Measurements from ENCODE around the gene SELENOP.

Gene SELENOP

GRCh38 chr5:42798284-42799240 lies 13.1 kb downstream of the SELENOP start:
- no peak for DNase-seq (ENCODE audit: low spot score)

- DNase-seq (ENCODE audit: low spot score): no peak
Measured at GRCh38 chr5:42791151-42791550, 20.5 kb downstream of the SELENOP start.

- DNase-seq (ENCODE audit: low spot score): no peak
Measured at GRCh38 chr5:42787845-42788244, 23.8 kb downstream of the SELENOP start.

- no peak for DNase-seq (ENCODE audit: low spot score)
Measured at GRCh38 chr5:42787073-42787472, 24.6 kb downstream of the SELENOP start.

- DNase-seq (ENCODE audit: low spot score): no peak
Measured at GRCh38 chr5:42785756-42786155, 25.9 kb downstream of the SELENOP start.

- DNase-seq (ENCODE audit: low spot score): no peak
Measured at GRCh38 chr5:42784132-42784531, 27.6 kb downstream of the SELENOP start.

- DNase-seq (ENCODE audit: low spot score): no peak
Measured at GRCh38 chr5:42781584-42781983, 30.1 kb downstream of the SELENOP start.

GRCh38 chr5:42779083-42779482 lies 32.6 kb downstream of the SELENOP start:
- no peak for DNase-seq (ENCODE audit: low spot score)

- DNase-seq (ENCODE audit: low spot score): no peak
Measured at GRCh38 chr5:42772265-42772993, 39.3 kb downstream of the SELENOP start.

GRCh38 chr5:42770003-42770402 lies 41.7 kb downstream of the SELENOP start:
- DNase-seq (ENCODE audit: low spot score): no peak

- DNase-seq (ENCODE audit: low spot score): no peak
Measured at GRCh38 chr5:42768106-42768504, 43.6 kb downstream of the SELENOP start.

- peak; percentile 7 for DNase-seq (ENCODE audit: low spot score)
Measured at GRCh38 chr5:42767491-42768105, 44.1 kb downstream of the SELENOP start.

- no peak for DNase-seq (ENCODE audit: low spot score)
Measured at GRCh38 chr5:42761791-42762190, 49.9 kb downstream of the SELENOP start.

GRCh38 chr5:42760426-42760825 lies 51.3 kb downstream of the SELENOP start:
- no peak for DNase-seq (ENCODE audit: low spot score)

- no peak for DNase-seq (ENCODE audit: low spot score)
Measured at GRCh38 chr5:42759456-42759855, 52.2 kb downstream of the SELENOP start.

- no peak for DNase-seq (ENCODE audit: low spot score)
Measured at GRCh38 chr5:42756606-42757601, 54.8 kb downstream of the SELENOP start, which contains the start of gene CCDC152. TSS of gene CCDC152 (plus strand) at chr5:42756818. CDS start at chr5:42759122, 2,304 bp downstream.

- no peak for DNase-seq (ENCODE audit: low spot score)
Measured at GRCh38 chr5:42753099-42753498, 58.6 kb downstream of the SELENOP start.

- no peak for DNase-seq (ENCODE audit: low spot score)
Measured at GRCh38 chr5:42751044-42751443, 60.6 kb downstream of the SELENOP start.

- DNase-seq (ENCODE audit: low spot score): no peak
Measured at GRCh38 chr5:42750507-42750906, 61.2 kb downstream of the SELENOP start.

All from hematopoietic multipotent progenitor cell treated with erythropoietin and hydrocortisone succinate and interleukin-3 and kit ligand, for 17 days (in vitro differentiated cells).